DND-41 (cell line): ENCODE data around the gene EHMT1.

Experiments used
- ATAC-seq: fragments of 200-7000 bp; cut with Tn5 transposase; 3 replicates; pipeline ENCODE4 v1.9.1; 2021; ENCODE audit warnings: low read depth; ENCODE audit not compliant: insufficient read depth
- DNase-seq: peaks from one replicate; pipeline ENCODE4 v3.0.0-alpha.2; 2020
- H2AFZ ChIP-seq: 2 replicates; pipeline ENCODE4 v1.6.0; 2012; ENCODE audit warnings: low read depth, low read length
- H3K27ac ChIP-seq: 2 replicates; pipeline ENCODE4 v1.5.1; 2012; ENCODE audit warnings: low read length, inconsistent platforms
- H3K27me3 ChIP-seq: fragments of 200-600 bp; sonication (generic); 2 replicates; pipeline ENCODE4 v1.6.0; 2012; ENCODE audit warnings: low read length, mild to moderate bottlenecking, inconsistent platforms; ENCODE audit not compliant: insufficient read depth, poor library complexity
- H3K36me3 ChIP-seq: 2 replicates; pipeline ENCODE4 v1.5.1; 2012; ENCODE audit warnings: low read length, inconsistent platforms; ENCODE audit not compliant: insufficient read depth
- H3K4me1 ChIP-seq: 2 replicates; pipeline ENCODE4 v1.5.1; 2012; ENCODE audit warnings: mild to moderate bottlenecking, low read length; ENCODE audit not compliant: insufficient read depth
- H3K4me2 ChIP-seq: 2 replicates; pipeline ENCODE4 v1.6.0; 2012; ENCODE audit warnings: mild to moderate bottlenecking, moderate library complexity, low read length, inconsistent platforms; ENCODE audit not compliant: insufficient read depth
- H3K4me3 ChIP-seq, 2 experiments: fragments of 200-600 bp in 1 of 2; shearing (Covaris generic) in 1 of 2; 2 replicates each; pipeline ENCODE4 v1.5.1; 2012 to 2016; ENCODE audit warnings: inconsistent platforms in 2 of 2, low read length in 2 of 2, mild to moderate bottlenecking in 2 of 2, low read depth in 1 of 2, moderate library complexity in 1 of 2
- H3K79me2 ChIP-seq: 2 replicates; pipeline ENCODE4 v1.6.0; 2012; ENCODE audit warnings: low read length, inconsistent platforms; ENCODE audit not compliant: insufficient read depth
- H3K9ac ChIP-seq: 2 replicates; pipeline ENCODE4 v1.6.0; 2012; ENCODE audit warnings: low read depth, mild to moderate bottlenecking, inconsistent platforms, low read length, moderate library complexity
- H3K9me3 ChIP-seq: 2 replicates; pipeline ENCODE4 v1.5.1; 2012; ENCODE audit warnings: low read length, moderate library complexity, mild to moderate bottlenecking, inconsistent platforms; ENCODE audit not compliant: insufficient read depth, severe bottlenecking
- H4K20me1 ChIP-seq: 2 replicates; pipeline ENCODE4 v1.6.0; 2012; ENCODE audit warnings: low read length; ENCODE audit not compliant: insufficient read depth
- CTCF ChIP-seq: IDR thresholded peaks from 2 replicates; pipeline ENCODE4 v1.5.1; 2012; ENCODE audit warnings: borderline replicate concordance, low read length, moderate library complexity, mild to moderate bottlenecking; ENCODE audit not compliant: poor library complexity, severe bottlenecking; ENCODE audit errors: extremely low read depth
- EZH2 ChIP-seq: IDR thresholded peaks from 3 replicates; pipeline ENCODE4 v1.6.1; 2012; ENCODE audit warnings: borderline replicate concordance, low read depth, mild to moderate bottlenecking, moderate library complexity, low read length, inconsistent platforms; ENCODE audit not compliant: severe bottlenecking

EHMT1 gene

GRCh38 chr9:137643921-137644320 lies 25.1 kb downstream of the EHMT1 start:
- ATAC-seq (no peak), DNase-seq (no peak)
- Histone ChIP-seq H4K20me1 (peaks cover 68% of the 10 kb centered on the region), H3K36me3 (peaks cover 20% of the 10 kb centered on the region), H3K4me1 (no peaks in the 10 kb centered on the region), H3K79me2 (peaks cover 96% of the 10 kb centered on the region), H3K9me3 (no peaks in the 10 kb centered on the region), H2AFZ (no peak overlapping the region), H3K27me3 (no peaks in the 10 kb centered on the region), H3K4me2 (no peak overlapping the region), H3K9ac (no peak overlapping the region), H3K4me3 (no peak overlapping the region), H3K27ac (no peak overlapping the region)
- TF ChIP-seq CTCF (no peak), EZH2 (no peak)

GRCh38 chr9:137645211-137645610 lies 26.4 kb downstream of the EHMT1 start:
- H3K36me3 ChIP-seq = peaks cover 20% of the 10 kb centered on the region
- H3K4me3 ChIP-seq = no peak overlapping the region
- H3K79me2 ChIP-seq = peaks cover 95% of the 10 kb centered on the region
- H2AFZ ChIP-seq = no peak overlapping the region
- H3K9me3 ChIP-seq = no peaks in the 10 kb centered on the region
- peaks cover 70% of the 10 kb centered on the region for H4K20me1 ChIP-seq
- H3K27me3 ChIP-seq = no peaks in the 10 kb centered on the region
- no peak overlapping the region for H3K27ac ChIP-seq
- ATAC-seq (no peak), DNase-seq (no peak)
- no peak overlapping the region for H3K4me2 ChIP-seq
- H3K9ac ChIP-seq = no peak overlapping the region
- H3K4me1 ChIP-seq = no peaks in the 10 kb centered on the region
- TF ChIP-seq CTCF = no peak
- no peak for TF ChIP-seq EZH2

GRCh38 chr9:137646341-137646740 lies 27.5 kb downstream of the EHMT1 start:
- H3K27me3 ChIP-seq = no peaks in the 10 kb centered on the region
- H3K79me2 ChIP-seq = peaks cover 95% of the 10 kb centered on the region
- no peak overlapping the region for H3K4me2 ChIP-seq
- peaks cover 21% of the 10 kb centered on the region for H3K36me3 ChIP-seq
- TF ChIP-seq CTCF = no peak
- no peak for TF ChIP-seq EZH2
- no peak for ATAC-seq
- H2AFZ ChIP-seq = no peak overlapping the region
- H3K4me3 ChIP-seq = no peak overlapping the region
- no peak for DNase-seq
- H3K9ac ChIP-seq = no peak overlapping the region
- H4K20me1 ChIP-seq = peaks cover 67% of the 10 kb centered on the region; the same call in 1 of the 2 replicates
- H3K4me1 ChIP-seq = no peaks in the 10 kb centered on the region
- H3K27ac ChIP-seq = no peak overlapping the region
- no peaks in the 10 kb centered on the region for H3K9me3 ChIP-seq
